GM12872 (cell line): ENCODE results near the gene MVP.

Source experiments
- TF ChIP-seq, protein P1 (sequence below): IDR thresholded peaks from 3 replicates; pipeline ENCODE4 v1.5.1; 2011; ENCODE audit warnings: low read depth, mild to moderate bottlenecking, low read length, moderate library complexity; ENCODE audit not compliant: insufficient read depth

Gene MVP

DNA sequence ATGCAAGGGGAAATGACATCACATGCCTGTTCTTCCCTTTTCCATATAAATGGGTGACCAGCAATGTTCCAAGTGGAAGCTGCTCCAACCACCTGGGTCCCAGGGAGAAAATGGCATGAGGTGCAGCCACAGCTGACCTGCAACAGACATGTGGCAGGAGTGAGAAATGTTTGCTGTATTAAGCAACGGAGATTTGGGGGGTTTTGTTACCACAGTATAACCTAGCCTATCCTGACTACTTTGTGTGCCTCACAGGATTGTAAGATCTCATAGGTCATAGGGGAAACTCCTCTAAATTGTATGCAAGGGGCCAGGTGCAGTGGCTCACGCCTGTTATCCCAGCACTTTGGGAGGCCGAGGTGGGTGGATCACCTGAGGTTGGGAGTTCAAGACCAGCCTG, 30.7 kb downstream of the MVP start:
- TF ChIP-seq, protein P1, sequence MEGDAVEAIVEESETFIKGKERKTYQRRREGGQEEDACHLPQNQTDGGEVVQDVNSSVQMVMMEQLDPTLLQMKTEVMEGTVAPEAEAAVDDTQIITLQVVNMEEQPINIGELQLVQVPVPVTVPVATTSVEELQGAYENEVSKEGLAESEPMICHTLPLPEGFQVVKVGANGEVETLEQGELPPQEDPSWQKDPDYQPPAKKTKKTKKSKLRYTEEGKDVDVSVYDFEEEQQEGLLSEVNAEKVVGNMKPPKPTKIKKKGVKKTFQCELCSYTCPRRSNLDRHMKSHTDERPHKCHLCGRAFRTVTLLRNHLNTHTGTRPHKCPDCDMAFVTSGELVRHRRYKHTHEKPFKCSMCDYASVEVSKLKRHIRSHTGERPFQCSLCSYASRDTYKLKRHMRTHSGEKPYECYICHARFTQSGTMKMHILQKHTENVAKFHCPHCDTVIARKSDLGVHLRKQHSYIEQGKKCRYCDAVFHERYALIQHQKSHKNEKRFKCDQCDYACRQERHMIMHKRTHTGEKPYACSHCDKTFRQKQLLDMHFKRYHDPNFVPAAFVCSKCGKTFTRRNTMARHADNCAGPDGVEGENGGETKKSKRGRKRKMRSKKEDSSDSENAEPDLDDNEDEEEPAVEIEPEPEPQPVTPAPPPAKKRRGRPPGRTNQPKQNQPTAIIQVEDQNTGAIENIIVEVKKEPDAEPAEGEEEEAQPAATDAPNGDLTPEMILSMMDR, result no peak

DNA sequence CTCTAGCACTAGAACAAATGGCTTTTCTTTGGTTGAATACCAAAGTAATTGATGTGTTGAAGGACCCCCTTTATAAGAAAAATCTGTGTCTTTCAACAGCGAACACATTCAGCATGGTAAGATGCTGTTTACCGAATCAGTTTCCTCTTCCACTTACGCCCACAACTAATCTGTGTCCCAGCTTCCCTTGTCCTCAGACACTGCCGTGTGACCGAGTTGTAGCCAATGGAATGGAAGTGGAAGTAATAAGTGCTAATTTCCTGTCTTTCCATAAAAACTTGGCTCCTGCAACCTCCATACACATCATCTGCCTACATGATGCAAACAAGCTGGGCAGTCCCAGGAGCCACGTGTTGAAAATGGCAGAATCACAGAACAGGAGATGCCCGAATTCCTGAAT, 32.4 kb downstream of the MVP start:
- TF ChIP-seq, protein P1, result no peak

DNA sequence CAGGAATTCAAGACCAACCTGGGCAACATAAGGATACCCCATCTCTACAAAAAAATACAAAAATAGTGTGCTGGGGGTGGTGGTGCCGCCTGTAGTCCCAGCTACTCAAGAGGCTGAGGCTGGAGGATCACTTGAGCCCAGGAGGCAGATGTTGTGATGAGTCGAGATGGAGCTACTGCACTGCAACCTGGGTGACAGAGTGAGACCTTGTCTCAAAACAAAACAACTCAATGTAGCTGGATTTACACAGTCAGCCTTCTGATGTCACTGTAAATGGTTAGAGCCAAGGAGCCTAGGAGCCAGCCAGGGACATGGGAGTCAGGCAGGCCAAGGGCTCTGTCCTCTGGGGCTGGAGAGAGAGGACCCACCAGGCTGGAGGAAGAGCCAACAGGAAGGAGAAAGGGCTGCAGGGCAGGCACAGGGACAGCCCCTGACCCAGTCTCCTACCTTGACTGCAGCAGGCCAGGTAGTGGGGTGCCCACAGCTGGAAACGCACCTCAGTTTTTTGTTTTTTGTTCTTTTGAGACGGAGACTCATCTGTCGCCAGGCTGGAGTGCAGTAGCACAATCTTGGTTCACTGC, 34.3 kb downstream of the MVP start:
- TF ChIP-seq, protein P1, result no peak

DNA sequence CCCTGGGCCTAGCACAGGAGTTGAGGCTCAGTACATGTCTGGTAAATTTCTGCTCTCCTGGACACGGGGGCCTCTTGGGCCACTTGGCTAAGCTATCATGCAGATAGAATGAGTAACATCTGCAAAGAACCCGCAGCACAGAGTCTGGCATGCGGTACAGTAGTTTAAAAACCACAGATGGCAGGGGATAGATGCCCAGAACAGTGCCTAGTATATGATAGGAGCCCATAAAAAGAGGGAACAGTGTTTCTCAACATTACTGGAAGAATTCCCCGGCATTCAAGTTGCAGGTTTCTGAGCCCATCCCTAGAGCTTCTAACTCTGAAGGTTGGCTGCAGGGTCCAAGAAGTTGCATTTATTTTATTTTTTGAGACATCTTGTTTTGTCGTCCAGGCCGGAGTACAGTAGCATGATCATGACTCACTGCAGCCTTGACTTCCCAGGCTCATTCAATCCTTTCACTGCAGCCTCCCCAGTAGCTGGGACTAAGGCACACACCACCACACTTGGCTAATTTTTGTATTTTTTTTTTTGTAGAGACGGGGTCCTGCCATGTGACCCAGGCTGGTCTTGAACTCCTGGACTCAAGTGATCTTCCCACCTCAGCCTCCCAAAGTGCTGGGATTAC, 37.0 kb downstream of the MVP start:
- TF ChIP-seq, protein P1, result no peak

DNA sequence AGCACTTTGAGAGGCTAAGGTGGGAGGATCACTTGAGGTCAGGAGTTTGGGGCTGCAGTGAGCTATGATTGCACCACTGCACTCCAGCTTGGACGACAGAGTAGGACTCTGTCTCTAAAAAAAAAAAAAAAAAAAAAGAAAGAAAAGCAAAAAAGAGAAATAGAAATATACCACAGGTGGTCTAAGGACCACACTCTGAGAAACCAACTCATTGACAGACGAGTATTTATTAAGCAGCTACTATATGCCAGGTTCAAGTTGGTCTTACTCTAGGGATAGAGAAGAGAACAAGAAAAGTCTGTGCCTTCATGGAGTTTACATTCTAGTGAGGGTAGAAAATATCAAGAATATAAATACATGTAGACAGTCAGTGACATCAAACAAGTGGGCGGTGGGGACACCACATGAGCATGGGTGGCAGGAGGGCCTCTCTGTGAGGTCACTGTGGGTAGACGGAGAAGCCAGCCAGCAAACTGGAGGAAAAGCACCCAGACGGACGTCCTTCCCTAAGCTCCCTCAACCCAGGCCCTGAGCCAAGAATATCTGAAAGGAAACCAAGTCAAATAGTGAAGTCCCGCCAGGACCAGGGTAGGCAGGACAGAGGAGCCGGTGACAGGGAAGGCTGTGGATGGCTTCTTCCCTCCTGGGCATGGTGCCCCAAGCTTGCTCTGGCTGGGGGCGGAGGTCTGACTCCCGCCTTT, 38.0 kb downstream of the MVP start:
- TF ChIP-seq, protein P1, result no peak

DNA sequence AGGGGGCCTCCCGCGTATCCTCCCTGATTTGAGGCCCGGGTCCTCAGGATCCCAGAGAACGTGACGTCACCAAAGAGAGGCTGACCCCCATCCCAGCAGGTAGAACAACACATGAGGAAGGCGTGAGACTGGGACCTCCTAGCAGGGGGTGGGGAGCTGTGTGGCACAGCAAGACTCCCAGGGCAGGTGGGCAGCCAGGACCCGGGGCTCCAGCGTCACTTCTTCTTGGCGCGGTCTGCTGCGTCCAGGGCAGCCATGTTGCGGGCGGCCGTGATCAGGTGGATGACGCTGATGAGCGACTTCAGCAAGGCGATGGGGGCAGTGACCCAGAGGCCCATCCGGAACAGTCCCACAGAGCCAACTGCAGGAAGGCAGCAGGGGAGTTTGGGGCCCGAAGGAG, 38.7 kb downstream of the MVP start:
- TF ChIP-seq, protein P1, result no peak

DNA sequence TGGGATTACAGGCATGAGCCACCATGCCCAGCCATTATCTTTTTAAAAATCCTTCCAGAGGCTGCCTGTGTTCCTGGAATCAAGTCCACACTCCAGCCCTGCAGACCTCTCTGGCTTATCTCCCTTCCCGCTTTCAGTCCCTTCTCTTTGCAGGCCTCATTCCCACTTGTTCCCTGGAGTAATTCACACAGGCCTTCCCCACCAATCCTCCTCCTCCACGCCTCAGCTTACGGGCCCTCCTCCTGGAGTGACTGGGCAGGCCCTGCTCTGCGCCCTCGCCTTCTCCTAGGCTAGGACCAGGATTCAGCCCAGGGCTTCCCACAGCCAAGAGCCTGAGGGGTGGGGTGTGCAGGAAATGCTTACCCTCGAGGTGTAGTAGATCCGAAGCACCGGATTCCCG, 40.0 kb downstream of the MVP start:
- TF ChIP-seq, protein P1, result no peak
